PFSK-1 (cell line): ENCODE results near the gene HIBCH.

Experiments used
- FOXP2 ChIP-seq: optimal IDR thresholded peaks from 2 replicates; pipeline ENCODE3; 2011; ENCODE audit warnings: borderline replicate concordance, control low read depth, inconsistent platforms; ENCODE audit not compliant: insufficient read depth; ENCODE audit errors: extremely low read length, extremely low read depth
- POLR2AphosphoS5 ChIP-seq: IDR thresholded peaks from 2 replicates; pipeline ENCODE4 v1.6.1; 2012; ENCODE audit warnings: low read depth, mild to moderate bottlenecking, control low read depth, low read length, moderate library complexity
- SIN3A ChIP-seq: IDR thresholded peaks from 2 replicates; pipeline ENCODE4 v1.6.1; 2012; ENCODE audit warnings: mild to moderate bottlenecking, low read length, moderate library complexity, borderline replicate concordance; ENCODE audit not compliant: insufficient read depth
- TAF1 ChIP-seq: IDR thresholded peaks from 2 replicates; pipeline ENCODE4 v1.6.1; 2012; ENCODE audit warnings: low read length, control low read depth, borderline replicate concordance; ENCODE audit not compliant: insufficient read depth
- TF ChIP-seq, protein P1 (sequence below), 2 experiments: IDR thresholded peaks; 2 replicates each; pipeline versions ENCODE4 v1.6.1 to v1.8.0; 2011 to 2012; ENCODE audit warnings: low read depth in 2 of 2, low read length in 2 of 2, control low read depth in 1 of 2, inconsistent platforms in 1 of 2, mild to moderate bottlenecking in 1 of 2, moderate library complexity in 1 of 2; ENCODE audit not compliant: insufficient read depth in 1 of 2

HIBCH gene

DNA sequence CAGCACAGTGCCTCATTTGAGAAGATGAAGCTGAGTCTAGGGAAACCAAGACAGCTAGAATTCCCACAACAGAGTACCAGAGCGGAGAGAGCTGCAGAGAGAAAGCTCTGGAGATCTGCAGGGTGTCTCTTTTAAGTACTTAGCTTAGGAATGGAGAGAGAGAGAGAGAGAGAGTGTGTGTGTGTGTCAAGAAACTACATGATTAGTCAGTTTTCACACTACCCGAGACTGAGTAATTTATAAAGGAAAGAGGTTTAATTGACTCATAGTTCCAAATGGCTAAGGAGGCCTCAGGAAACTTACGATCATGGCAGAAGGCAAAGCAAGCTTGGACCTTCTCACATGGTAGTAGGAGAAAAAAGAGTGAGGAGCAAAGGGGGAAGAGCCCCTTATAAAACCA, 64.0 kb downstream of the HIBCH start:
- TF ChIP-seq TAF1 = no peak
- no peak for TF ChIP-seq SIN3A
- TF ChIP-seq FOXP2 = no peak
- TF ChIP-seq, protein P1, sequence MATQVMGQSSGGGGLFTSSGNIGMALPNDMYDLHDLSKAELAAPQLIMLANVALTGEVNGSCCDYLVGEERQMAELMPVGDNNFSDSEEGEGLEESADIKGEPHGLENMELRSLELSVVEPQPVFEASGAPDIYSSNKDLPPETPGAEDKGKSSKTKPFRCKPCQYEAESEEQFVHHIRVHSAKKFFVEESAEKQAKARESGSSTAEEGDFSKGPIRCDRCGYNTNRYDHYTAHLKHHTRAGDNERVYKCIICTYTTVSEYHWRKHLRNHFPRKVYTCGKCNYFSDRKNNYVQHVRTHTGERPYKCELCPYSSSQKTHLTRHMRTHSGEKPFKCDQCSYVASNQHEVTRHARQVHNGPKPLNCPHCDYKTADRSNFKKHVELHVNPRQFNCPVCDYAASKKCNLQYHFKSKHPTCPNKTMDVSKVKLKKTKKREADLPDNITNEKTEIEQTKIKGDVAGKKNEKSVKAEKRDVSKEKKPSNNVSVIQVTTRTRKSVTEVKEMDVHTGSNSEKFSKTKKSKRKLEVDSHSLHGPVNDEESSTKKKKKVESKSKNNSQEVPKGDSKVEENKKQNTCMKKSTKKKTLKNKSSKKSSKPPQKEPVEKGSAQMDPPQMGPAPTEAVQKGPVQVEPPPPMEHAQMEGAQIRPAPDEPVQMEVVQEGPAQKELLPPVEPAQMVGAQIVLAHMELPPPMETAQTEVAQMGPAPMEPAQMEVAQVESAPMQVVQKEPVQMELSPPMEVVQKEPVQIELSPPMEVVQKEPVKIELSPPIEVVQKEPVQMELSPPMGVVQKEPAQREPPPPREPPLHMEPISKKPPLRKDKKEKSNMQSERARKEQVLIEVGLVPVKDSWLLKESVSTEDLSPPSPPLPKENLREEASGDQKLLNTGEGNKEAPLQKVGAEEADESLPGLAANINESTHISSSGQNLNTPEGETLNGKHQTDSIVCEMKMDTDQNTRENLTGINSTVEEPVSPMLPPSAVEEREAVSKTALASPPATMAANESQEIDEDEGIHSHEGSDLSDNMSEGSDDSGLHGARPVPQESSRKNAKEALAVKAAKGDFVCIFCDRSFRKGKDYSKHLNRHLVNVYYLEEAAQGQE (IDR thresholded peaks at IDR 0.05; ENCODE audit: insufficient read depth in 1 of 2, low read depth in 2 of 2, low read length in 2 of 2) = no peak
- TF ChIP-seq POLR2AphosphoS5 = no peak

DNA sequence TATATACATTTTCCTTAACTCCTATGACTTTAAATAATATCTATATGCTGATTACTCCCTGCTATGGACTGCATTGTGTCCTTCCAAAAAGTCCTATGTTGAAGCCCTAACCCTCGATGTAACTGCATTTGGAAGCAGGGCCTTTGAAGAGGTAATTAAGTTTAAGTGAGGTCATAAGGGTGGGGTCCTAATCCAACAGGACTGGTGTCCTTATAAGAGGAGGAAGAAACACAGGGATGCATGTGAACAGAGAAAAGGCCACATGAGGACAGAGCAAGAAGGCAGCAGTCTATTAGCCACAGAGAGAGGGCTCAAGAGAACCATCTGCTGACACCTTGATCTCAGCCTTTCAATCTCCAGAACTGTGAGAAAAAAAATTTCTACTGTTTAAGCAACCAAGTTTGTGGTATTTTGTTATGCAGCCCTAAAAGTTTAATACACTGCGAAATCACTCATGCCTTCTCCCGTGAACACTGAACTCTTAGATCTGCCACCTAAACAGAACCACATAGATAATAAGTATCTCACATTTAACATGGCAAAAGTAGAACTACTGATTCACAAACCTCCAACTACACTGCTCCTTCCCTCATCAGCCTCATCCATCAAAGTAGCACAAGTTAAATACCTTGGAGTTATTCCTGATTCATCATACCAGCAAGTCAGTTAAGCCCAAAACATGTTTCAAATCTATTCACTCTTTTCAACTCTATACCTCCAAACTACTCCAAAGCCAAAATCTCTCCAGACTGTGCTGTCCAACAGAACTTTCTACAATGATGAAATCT, 65.4 kb downstream of the HIBCH start:
- TF ChIP-seq TAF1 = no peak

DNA sequence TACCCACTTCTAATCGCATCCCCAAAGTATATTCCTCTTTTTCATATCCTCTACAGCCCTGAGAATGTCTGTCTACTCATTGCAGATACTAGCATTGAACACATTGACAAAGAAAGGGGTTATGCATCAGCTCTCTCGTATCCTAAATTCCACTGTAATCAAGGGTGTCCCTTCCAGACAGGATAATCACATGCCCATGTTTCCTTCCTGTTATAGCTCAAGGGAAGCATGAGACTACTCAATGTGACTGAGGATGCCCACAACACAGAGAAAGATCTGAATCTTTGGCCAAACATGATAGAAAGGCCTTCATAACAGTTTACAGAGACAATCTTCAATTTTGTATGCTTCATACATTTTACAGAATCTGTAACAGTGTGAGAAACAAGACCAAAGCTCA, 69.2 kb downstream of the HIBCH start:
- TF ChIP-seq, protein P1 (IDR thresholded peaks at IDR 0.05; ENCODE audit: insufficient read depth in 1 of 2, low read depth in 2 of 2, low read length in 2 of 2) = no peak
- TF ChIP-seq FOXP2 (no peak), SIN3A (no peak), TAF1 (no peak), POLR2AphosphoS5 (no peak)

DNA sequence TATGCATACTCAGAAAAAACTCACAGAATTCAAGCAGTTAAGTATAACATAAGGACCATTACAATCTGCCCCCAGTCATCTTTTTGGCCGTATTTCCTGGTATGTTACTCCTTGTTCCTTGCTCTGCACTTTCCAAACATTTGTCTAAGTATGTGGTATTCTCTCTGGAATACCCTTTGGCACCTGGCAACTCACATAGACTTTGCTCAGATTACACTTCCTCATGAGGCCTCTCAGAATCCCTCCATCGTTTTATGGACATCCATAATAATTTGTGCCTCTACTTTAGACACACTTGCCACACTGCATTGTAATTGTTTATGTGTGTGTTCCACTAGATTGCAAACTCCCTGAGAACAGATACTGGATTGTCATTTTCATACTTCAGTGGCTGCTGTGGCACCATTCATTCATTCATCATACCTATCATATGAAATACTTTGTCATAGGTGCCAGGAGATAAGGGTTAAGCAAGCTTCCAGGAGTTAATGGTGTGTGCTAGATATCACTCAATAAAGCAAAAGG, 84.0 kb downstream of the HIBCH start:
- TF ChIP-seq TAF1 = no peak
- TF ChIP-seq, protein P1 (IDR thresholded peaks at IDR 0.05; ENCODE audit: insufficient read depth in 1 of 2, low read depth in 2 of 2, low read length in 2 of 2) = no peak

DNA sequence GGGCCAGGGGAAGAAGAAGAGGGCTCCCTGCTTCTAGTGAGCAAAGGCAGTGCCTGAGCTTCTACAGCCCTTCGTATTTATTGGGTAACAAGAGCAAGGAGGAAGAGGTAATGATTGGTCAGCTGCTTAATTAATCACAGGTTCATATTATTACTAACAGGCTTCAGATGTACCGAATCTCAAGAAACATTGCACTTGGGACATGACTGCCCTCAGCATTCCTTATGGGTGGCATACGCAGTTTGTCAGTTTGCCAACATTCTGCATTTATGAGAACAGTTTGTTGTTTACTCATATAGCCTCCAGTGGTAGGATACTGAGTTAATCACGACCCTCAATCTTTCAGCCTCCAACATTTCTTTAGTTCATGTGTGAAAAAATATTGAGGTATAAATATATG, 84.5 kb downstream of the HIBCH start:
- TF ChIP-seq FOXP2 = no peak
- TF ChIP-seq POLR2AphosphoS5 = no peak
- no peak for TF ChIP-seq SIN3A
- no peak for TF ChIP-seq TAF1
- TF ChIP-seq, protein P1 (IDR thresholded peaks at IDR 0.05; ENCODE audit: insufficient read depth in 1 of 2, low read depth in 2 of 2, low read length in 2 of 2) = no peak

DNA sequence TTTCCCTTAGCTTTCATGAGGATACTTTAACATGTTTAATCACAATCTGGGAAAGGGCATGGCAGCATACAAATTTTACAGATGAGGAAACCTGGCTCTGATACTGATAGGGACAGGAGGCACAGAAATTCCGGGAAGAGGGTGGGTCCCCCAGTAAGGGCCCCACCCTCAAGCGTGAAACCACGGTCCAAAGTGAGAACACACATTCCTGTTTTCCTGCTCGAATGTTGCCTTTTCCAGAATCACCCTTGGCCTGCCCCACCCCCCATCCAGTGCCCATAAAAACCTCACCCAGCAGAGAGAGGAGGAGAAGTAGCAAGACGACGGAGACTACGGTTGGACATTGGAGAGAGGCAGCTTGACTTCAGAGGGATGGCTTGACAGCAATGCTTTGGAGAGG, 98.2 kb downstream of the HIBCH start:
- no peak for TF ChIP-seq TAF1
- TF ChIP-seq FOXP2 = no peak
